ENCODE results near the gene SNTA1. TPM values are rescaled to one million over a fixed set of nuclear protein-coding genes. Genes with fewer than 3 reads are reported as not detected.
"Not testable (repeated sequence)": the region's sequence is repeated elsewhere in the genome, so short reads cannot be mapped to it uniquely, and the experiment has no call there.

SNTA1 gene
- polyA plus RNA-seq, 1 of the 3 experiments (the other 2 are of a cell fraction), result 11.2 TPM

GRCh38 chr20:33488201-33488600, 44.6 kb upstream of the SNTA1 start:
- DNase-seq, result no peak
- no peaks in the 10 kb centered on the region for H3K27me3 ChIP-seq (ENCODE audit: insufficient read depth)
- no peaks in the 10 kb centered on the region for H3F3A ChIP-seq (replicated peaks; ENCODE audit: insufficient read depth)
- H3K36me3 ChIP-seq (replicated peaks in 1 of 2; ENCODE audit: control insufficient read depth in 1 of 2, insufficient read depth in 2 of 2, low read length in 1 of 2), result no peaks in the 10 kb centered on the region
- H3K4me1 ChIP-seq (ENCODE audit: control insufficient read depth in 1 of 2, insufficient read depth in 2 of 2, low read depth in 1 of 2, low read length in 1 of 2), result peaks cover 0 to 3% of the 10 kb centered on the region in 2 experiments; a peak in 2 of 4 replicates
- H3K27ac ChIP-seq (ENCODE audit: low read depth in 2 of 2, low read length in 1 of 2), result no peak overlapping the region
- no peak overlapping the region for H3K9ac ChIP-seq
- WGBS (ENCODE audit: low lambda C conversion rate), result 95% methylated on average over 10 of the region's 10 CpGs
- no peak overlapping the region for H3K4me2 ChIP-seq
- ChIA-PET CTCF (interaction anchor here (0.9 to 1.2 kb wide), 2 partner anchors 18 to 166 kb away, joined by 3 read pairs; no protein-coding TSS in a partner anchor), POLR2A (no interaction called here)
- H2AFZ ChIP-seq (ENCODE audit: low read depth), result no peak overlapping the region
- no peaks in the 10 kb centered on the region for H3K9me3 ChIP-seq
- no peak overlapping the region for H3K4me3 ChIP-seq (ENCODE audit: low read depth in 2 of 2, low read length in 1 of 2)
- H3K9me2 ChIP-seq, result no peaks in the 10 kb centered on the region
- peaks cover 2% of the 10 kb centered on the region; the same call in 1 of the 2 replicates for H4K20me1 ChIP-seq (ENCODE audit: insufficient read depth)
- H3K79me2 ChIP-seq (ENCODE audit: insufficient read depth), result peaks cover 29% of the 10 kb centered on the region
- TF ChIP-seq SIN3A (IDR thresholded peaks at IDR 0.05; ENCODE audit: borderline replicate concordance, low read depth, low read length), result no peak
- TF ChIP-seq POLR2AphosphoS5 (IDR thresholded peaks at IDR 0.05; ENCODE audit: low read depth, low read length), result no peak
- no peak for TF ChIP-seq RXRA (IDR thresholded peaks at IDR 0.05; ENCODE audit: borderline replicate concordance, low read depth)
- no peak for TF ChIP-seq TAF1 (IDR thresholded peaks at IDR 0.05; ENCODE audit: borderline replicate concordance, low read depth, low read length)
- TF ChIP-seq GABPA (IDR thresholded peaks at IDR 0.05; ENCODE audit: low read depth), result no peak
- TF ChIP-seq USF1 (IDR thresholded peaks at IDR 0.05; ENCODE audit: borderline replicate concordance, low read depth), result no peak

- 96% methylated on average over 5 of the region's 5 CpGs for WGBS (ENCODE audit: low lambda C conversion rate)
- H3K36me3 ChIP-seq (replicated peaks in 1 of 2; ENCODE audit: control insufficient read depth in 1 of 2, insufficient read depth in 2 of 2, low read length in 1 of 2); H3K4me2 ChIP-seq; H3K79me2 ChIP-seq (ENCODE audit: insufficient read depth); POLR2A ChIA-PET; H3K9me3 ChIP-seq; H4K20me1 ChIP-seq (ENCODE audit: insufficient read depth); H3F3A ChIP-seq (replicated peaks; ENCODE audit: insufficient read depth); H3K9ac ChIP-seq; H2AFZ ChIP-seq (ENCODE audit: low read depth); DNase-seq; H3K27me3 ChIP-seq (ENCODE audit: insufficient read depth); H3K4me3 ChIP-seq (ENCODE audit: low read depth in 2 of 2, low read length in 1 of 2); H3K9me2 ChIP-seq; H3K4me1 ChIP-seq (ENCODE audit: control insufficient read depth in 1 of 2, insufficient read depth in 2 of 2, low read depth in 1 of 2, low read length in 1 of 2); H3K27ac ChIP-seq (ENCODE audit: low read depth in 2 of 2, low read length in 1 of 2): not testable (repeated sequence)
- CTCF ChIA-PET, result interaction anchor here (2.0 kb wide), 1 partner anchor 26 kb away, joined by 6 read pairs; no protein-coding TSS in a partner anchor
Observed at GRCh38 chr20:33483186-33483585, 39.6 kb upstream of the SNTA1 start.

GRCh38 chr20:33482581-33482980, 39.0 kb upstream of the SNTA1 start:
- no peaks in the 10 kb centered on the region for H3K36me3 ChIP-seq (replicated peaks in 1 of 2; ENCODE audit: control insufficient read depth in 1 of 2, insufficient read depth in 2 of 2, low read length in 1 of 2)
- no peaks in the 10 kb centered on the region for H3K9me2 ChIP-seq
- no peaks in the 10 kb centered on the region for H3K9me3 ChIP-seq
- H3K27ac ChIP-seq (ENCODE audit: low read depth in 2 of 2, low read length in 1 of 2), result no peak overlapping the region
- no peak for TF ChIP-seq ELF1 (IDR thresholded peaks at IDR 0.05)
- no peak for TF ChIP-seq RAD21 (IDR thresholded peaks at IDR 0.05; ENCODE audit: low read length)
- TF ChIP-seq MEF2A (IDR thresholded peaks at IDR 0.05; ENCODE audit: borderline replicate concordance, low read depth), result no peak
- TF ChIP-seq GABPA (IDR thresholded peaks at IDR 0.05; ENCODE audit: low read depth), result no peak
- no peak for DNase-seq
- H3K9ac ChIP-seq, result no peak overlapping the region
- no peak overlapping the region for H3K4me3 ChIP-seq (ENCODE audit: low read depth in 2 of 2, low read length in 1 of 2)
- no peaks in the 10 kb centered on the region for H3K79me2 ChIP-seq (ENCODE audit: insufficient read depth)
- POLR2A ChIA-PET, result no interaction called here
- H3K4me1 ChIP-seq (ENCODE audit: control insufficient read depth in 1 of 2, insufficient read depth in 2 of 2, low read depth in 1 of 2, low read length in 1 of 2), result no peaks in the 10 kb centered on the region
- CTCF ChIA-PET, result no interaction called here
- no peaks in the 10 kb centered on the region for H3K27me3 ChIP-seq (ENCODE audit: insufficient read depth)
- H3K4me2 ChIP-seq, result no peak overlapping the region
- no peaks in the 10 kb centered on the region for H3F3A ChIP-seq (replicated peaks; ENCODE audit: insufficient read depth)
- H4K20me1 ChIP-seq (ENCODE audit: insufficient read depth), result no peaks in the 10 kb centered on the region
- WGBS (ENCODE audit: low lambda C conversion rate), result 89% methylated on average over 6 of the region's 6 CpGs
- H2AFZ ChIP-seq (ENCODE audit: low read depth), result no peak overlapping the region

All from SK-N-SH (cell line).